IMR-90 (cell line): ENCODE results near the gene PRSS53. TPM values are rescaled to one million over a fixed set of nuclear protein-coding genes. Genes with fewer than 3 reads are reported as not detected.

Experiments used
- ATAC-seq: fragments of 200-7000 bp; cut with Tn5 transposase; 2 replicates; pipeline ENCODE4 v1.9.1; 2020; ENCODE audit warnings: low read depth, mild to moderate bottlenecking, moderate library complexity
- BruUV-seq: library from RNA; stranded (reverse); fragments of 400-500 nt; replicated peaks from 2 replicates; lab custom pipeline; 2021; lab: Mats Ljungman, UMichigan
- CTCF ChIA-PET: fragments of 300-600 bp; formaldehyde crosslinking; extraction: SDS; loops from one replicate; lab custom pipeline; 2021; ENCODE audit warnings: antibody characterized with exemption; lab: Yijun Ruan, JAX
- POLR2A ChIA-PET: fragments of 300-600 bp; sonication (Branson Sonifier 250); formaldehyde crosslinking; loops from one replicate; lab custom pipeline; 2022; ENCODE audit warnings: antibody characterized with exemption; ENCODE audit not compliant: unreplicated experiment; lab: Charles Lee
- DNase-seq: peaks from one replicate; pipeline ENCODE4 v3.0.0; 2013
- H2AFZ ChIP-seq: replicated peaks from 2 replicates; pipeline ENCODE3; 2013; ENCODE audit warnings: low read length, mild to moderate bottlenecking; ENCODE audit not compliant: poor library complexity
- H2AK5ac ChIP-seq: 2 replicates; pipeline ENCODE4 v1.6.1; 2013; ENCODE audit warnings: low read depth, low read length, inconsistent platforms
- H2AK9ac ChIP-seq: replicated peaks from 2 replicates; pipeline ENCODE3; 2013; ENCODE audit warnings: mild to moderate bottlenecking, low read depth, low read length, moderate library complexity; ENCODE audit not compliant: poor library complexity
- H2BK120ac ChIP-seq: 2 replicates; pipeline ENCODE4 v1.6.1; 2013; ENCODE audit warnings: low read depth, low read length, inconsistent platforms
- H2BK15ac ChIP-seq: 3 replicates; pipeline ENCODE4 v1.6.1; 2013; ENCODE audit warnings: low read depth, low read length, inconsistent platforms
- H2BK20ac ChIP-seq: 2 replicates; pipeline ENCODE4 v1.6.1; 2013; ENCODE audit warnings: low read depth, mild to moderate bottlenecking, inconsistent platforms, low read length, moderate library complexity
- H2BK5ac ChIP-seq: 2 replicates; pipeline ENCODE4 v1.6.1; 2013; ENCODE audit warnings: mild to moderate bottlenecking, low read depth, low read length, inconsistent platforms; ENCODE audit not compliant: poor library complexity, severe bottlenecking
- H3K14ac ChIP-seq: replicated peaks from 2 replicates; pipeline ENCODE4 v1.6.1; 2013; ENCODE audit warnings: low read depth, low read length, inconsistent platforms
- H3K18ac ChIP-seq: 2 replicates; pipeline ENCODE4 v1.6.1; 2013; ENCODE audit warnings: low read depth, low read length, control low read depth
- H3K23ac ChIP-seq: 2 replicates; pipeline ENCODE4 v1.6.1; 2013; ENCODE audit warnings: low read depth, low read length, inconsistent platforms
- H3K27ac ChIP-seq: 2 replicates; pipeline ENCODE4 v1.5.1; 2013; ENCODE audit warnings: mild to moderate bottlenecking, control low read depth, low read length; ENCODE audit not compliant: insufficient read depth
- H3K27me3 ChIP-seq: 2 replicates; pipeline ENCODE4 v1.6.1; 2013; ENCODE audit warnings: low read length; ENCODE audit not compliant: control insufficient read depth, insufficient read depth
- H3K36me3 ChIP-seq: 2 replicates; pipeline ENCODE4 v1.6.1; 2013; ENCODE audit warnings: low read length, mixed read lengths; ENCODE audit not compliant: control insufficient read depth, insufficient read depth
- H3K4ac ChIP-seq: 2 replicates; pipeline ENCODE4 v1.6.1; 2013; ENCODE audit warnings: low read depth, low read length, inconsistent platforms
- H3K4me1 ChIP-seq: 2 replicates; pipeline ENCODE4 v1.6.1; 2013; ENCODE audit warnings: low read length, mixed read lengths; ENCODE audit not compliant: control insufficient read depth, insufficient read depth
- H3K4me2 ChIP-seq: 2 replicates; pipeline ENCODE4 v1.6.1; 2013; ENCODE audit warnings: low read depth, mild to moderate bottlenecking, control low read depth, low read length, moderate library complexity
- H3K4me3 ChIP-seq: 2 replicates; pipeline ENCODE4 v1.5.1; 2013; ENCODE audit warnings: low read depth, mild to moderate bottlenecking, control low read depth, low read length, moderate library complexity; ENCODE audit not compliant: insufficient read depth
- H3K56ac ChIP-seq: 2 replicates; pipeline ENCODE4 v1.6.1; 2013; ENCODE audit warnings: low read length, inconsistent platforms; ENCODE audit not compliant: insufficient read depth; ENCODE audit errors: extremely low read depth
- H3K79me1 ChIP-seq, 2 experiments: 2 replicates each; pipeline ENCODE4 v1.6.1; 2013; ENCODE audit warnings: low read length in 2 of 2, inconsistent platforms in 1 of 2, low read depth in 1 of 2
- H3K9ac ChIP-seq: 2 replicates; pipeline ENCODE4 v1.6.1; 2013; ENCODE audit warnings: low read depth, low read length, control low read depth
- H3K9me1 ChIP-seq: 2 replicates; pipeline ENCODE4 v1.6.1; 2013; ENCODE audit warnings: low read length, inconsistent platforms; ENCODE audit not compliant: insufficient read depth
- H3K9me3 ChIP-seq: 2 replicates; pipeline ENCODE4 v1.6.1; 2013; ENCODE audit warnings: low read length; ENCODE audit not compliant: control insufficient read depth, insufficient read depth
- H4K20me1 ChIP-seq: 2 replicates; pipeline ENCODE4 v1.6.1; 2013; ENCODE audit warnings: low read length, inconsistent platforms; ENCODE audit not compliant: insufficient read depth
- H4K5ac ChIP-seq: 2 replicates; pipeline ENCODE4 v1.6.1; 2013; ENCODE audit warnings: mild to moderate bottlenecking, low read depth, low read length, control low read depth
- H4K8ac ChIP-seq, 2 experiments: 2 replicates each; pipeline ENCODE4 v1.6.1; 2013; ENCODE audit warnings: low read depth in 2 of 2, low read length in 2 of 2, control low read depth in 1 of 2, inconsistent platforms in 1 of 2
- H4K91ac ChIP-seq: 2 replicates; pipeline ENCODE4 v1.6.1; 2013; ENCODE audit warnings: low read depth, low read length, inconsistent platforms; ENCODE audit not compliant: insufficient read depth
- BHLHE40 ChIP-seq: fragments of 150-350 bp; IDR thresholded peaks from 2 replicates; pipeline ENCODE4 v1.6.1; 2016; ENCODE audit warnings: mild to moderate bottlenecking, low read depth, low read length
- CEBPB ChIP-seq: IDR thresholded peaks from 2 replicates; pipeline ENCODE4 v1.6.1; 2012; ENCODE audit warnings: low read depth, low read length, improper control_type of control experiment
- CHD1 ChIP-seq: IDR thresholded peaks from 2 replicates; pipeline ENCODE4 v1.6.1; 2012; ENCODE audit warnings: low read depth, low read length, improper control_type of control experiment
- FOS ChIP-seq: fragments of 150-350 bp; IDR thresholded peaks from 2 replicates; pipeline ENCODE4 v1.6.1; 2016; ENCODE audit warnings: low read depth, low read length
- MAZ ChIP-seq: IDR thresholded peaks from 2 replicates; pipeline ENCODE4 v1.6.1; 2012; ENCODE audit warnings: low read depth, mild to moderate bottlenecking, low read length, improper control_type of control experiment, moderate library complexity, borderline replicate concordance
- MXI1 ChIP-seq: IDR thresholded peaks from 2 replicates; pipeline ENCODE4 v1.6.1; 2012; ENCODE audit warnings: low read depth, mild to moderate bottlenecking, low read length, moderate library complexity, borderline replicate concordance
- POLR2A ChIP-seq: IDR thresholded peaks from 2 replicates; pipeline ENCODE4 v1.6.1; 2012; ENCODE audit warnings: mild to moderate bottlenecking, low read depth, low read length
- RAD21 ChIP-seq: IDR thresholded peaks from 2 replicates; pipeline ENCODE4 v1.6.1; 2012; ENCODE audit warnings: low read length, improper control_type of control experiment
- SMC3 ChIP-seq: fragments of 150-350 bp; IDR thresholded peaks from 2 replicates; pipeline ENCODE4 v1.6.1; 2016; ENCODE audit warnings: low read depth, mild to moderate bottlenecking, antibody characterized with exemption, low read length, moderate library complexity
- WGBS, 2 experiments: methylation state at CpG; one replicate each; pipeline versions ENCODE4 v1.1.5 to v1.1.7; 2013; ENCODE audit warnings: missing lambda C conversion rate in 2 of 2; ENCODE audit not compliant: insufficient read length in 1 of 2; ENCODE audit errors: extremely low coverage in 2 of 2; 5-methylcytosine and 5-hydroxymethylcytosine counted together
- dilution Hi-C: fragments of 300-500 bp; cut with HindIII; formaldehyde crosslinking; loops from one replicate; pipeline ENCODE4 v1.14.3; 2018; ENCODE audit warnings: low sequenced_read_pairs; ENCODE audit not compliant: unreplicated experiment
- in situ Hi-C: fragments of 300-500 bp; cut with MboI; formaldehyde crosslinking; loops from 3 replicates; pipeline ENCODE4 v1.14.3; 2019; ENCODE audit warnings: low sequenced_read_pairs, inconsistent platforms, mixed read lengths
- intact Hi-C: fragments of 100-400 bp; cut with micrococcal nuclease; formaldehyde crosslinking; loops from 2 replicates; pipeline ENCODE4 v1.10.0; 2022
- polyA plus RNA-seq, 3 experiments: library from polyadenylated mRNA; depleted of rRNA; stranded (reverse); fragments of >200 nt; gene quantifications; 2 replicates each; pipeline ENCODE4 v1.2.3, GENCODE V29; 2012; ENCODE audit warnings: low replicate concordance in 1 of 3
- total RNA-seq: library from RNA; depleted of rRNA; stranded (reverse); fragments of >200 nt; gene quantifications from 2 replicates; pipeline ENCODE4 v1.2.3, GENCODE V29; 2012
- TF ChIP-seq, protein P1 (sequence below): fragments of 150-350 bp; IDR thresholded peaks from 2 replicates; pipeline ENCODE4 v1.6.1; 2017; ENCODE audit warnings: mild to moderate bottlenecking, antibody characterized with exemption, low read length, low read depth

Gene PRSS53
- total and polyA plus RNA-seq, 2 of the 4 experiments (the other 2 are of a cell fraction), result 0.72 to 5.9 TPM

DNA sequence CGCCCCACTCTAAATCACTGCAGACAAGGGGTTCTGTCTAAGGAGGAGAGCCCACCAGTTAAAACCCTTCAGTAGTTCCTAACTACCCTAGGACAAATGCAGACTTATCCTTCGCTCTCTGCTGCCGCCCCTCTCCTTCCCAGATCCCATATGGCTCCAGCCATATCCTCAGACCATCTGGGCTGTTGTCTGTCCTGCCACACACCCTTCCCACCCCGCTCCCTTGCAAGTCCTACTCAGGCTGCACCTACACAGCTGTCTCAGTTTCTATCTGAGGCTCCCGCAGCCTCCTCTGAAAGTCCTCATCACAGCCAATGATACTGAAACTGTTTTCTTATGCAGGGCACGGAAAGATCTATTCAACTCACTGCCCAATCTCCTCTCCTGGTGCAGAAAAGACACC is 18.7 kb upstream of the PRSS53 start:
- H2BK5ac ChIP-seq, result peak overlapping the region; percentile 63
- H3K79me1 ChIP-seq, result peaks cover 18 to 37% of the 10 kb centered on the region in 2 experiments
- CTCF ChIA-PET, result no interaction called here
- H2AK9ac ChIP-seq, result peak overlapping the region; percentile 95
- no peak overlapping the region for H2BK15ac ChIP-seq
- H3K36me3 ChIP-seq, result peaks cover 32% of the 10 kb centered on the region
- DNase-seq (no peak), ATAC-seq (no peak)
- H3K27me3 ChIP-seq, result no peaks in the 10 kb centered on the region
- intact Hi-C loops, result no loop called here
- in situ Hi-C loops, result no loop called here
- no peak overlapping the region for H2AFZ ChIP-seq
- no peak overlapping the region for H3K14ac ChIP-seq
- H3K23ac ChIP-seq, result 0 out of 2 replicates have a peak overlapping the region, but pooled peaks have one; percentile 15
- no peak overlapping the region for H2BK20ac ChIP-seq
- H3K4me3 ChIP-seq, result no peak overlapping the region
- H3K4ac ChIP-seq, result peak overlapping the region; percentile 65
- 79% methylated on average over 2 of the region's 6 CpGs; no CpG with 5 or more reads in 1 of the 2 experiments for WGBS, 2 experiments
- no peak overlapping the region; the same call in 1 of the 2 replicates for H4K91ac ChIP-seq
- H3K9me1 ChIP-seq, result peaks cover 11% of the 10 kb centered on the region; the same call in 1 of the 2 replicates
- TF ChIP-seq RAD21 (no peak), BHLHE40 (no peak), FOS (no peak), CEBPB (no peak), SMC3 (no peak), MXI1 (no peak), MAZ (no peak), CHD1 (no peak), POLR2A (no peak)
- TF ChIP-seq, protein P1, sequence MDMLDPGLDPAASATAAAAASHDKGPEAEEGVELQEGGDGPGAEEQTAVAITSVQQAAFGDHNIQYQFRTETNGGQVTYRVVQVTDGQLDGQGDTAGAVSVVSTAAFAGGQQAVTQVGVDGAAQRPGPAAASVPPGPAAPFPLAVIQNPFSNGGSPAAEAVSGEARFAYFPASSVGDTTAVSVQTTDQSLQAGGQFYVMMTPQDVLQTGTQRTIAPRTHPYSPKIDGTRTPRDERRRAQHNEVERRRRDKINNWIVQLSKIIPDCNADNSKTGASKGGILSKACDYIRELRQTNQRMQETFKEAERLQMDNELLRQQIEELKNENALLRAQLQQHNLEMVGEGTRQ, result no peak
- H4K20me1 ChIP-seq, result no peaks in the 10 kb centered on the region; the same call in 1 of the 2 replicates
- dilution Hi-C loops, result no loop called here
- no peaks in the 10 kb centered on the region for H3K9me3 ChIP-seq
- H3K9ac ChIP-seq, result no peak overlapping the region; the same call in 1 of the 2 replicates
- no peak overlapping the region for H3K27ac ChIP-seq
- peak overlapping the region; percentile 98 to 100 for H4K8ac ChIP-seq
- POLR2A ChIA-PET, result no interaction called here
- H3K56ac ChIP-seq, result no peak overlapping the region
- no peak overlapping the region for H2BK120ac ChIP-seq
- 0 out of 2 replicates have a peak overlapping the region, but pooled peaks have one; percentile 35 for H2AK5ac ChIP-seq
- H3K18ac ChIP-seq, result no peak overlapping the region
- BruUV-seq, result no TSS peak
- H4K5ac ChIP-seq, result peak overlapping the region; percentile 91
- H3K4me2 ChIP-seq, result peak overlapping the region; percentile 86; the same call in 1 of the 2 replicates
- H3K4me1 ChIP-seq, result peaks cover 5% of the 10 kb centered on the region
